Measurements from ENCODE around the gene CACNA1D.

The CACNA1D gene

GRCh38 chr3:53795789-53796560 lies 301.6 kb downstream of the CACNA1D start:
- DNase-seq: no peak

- no peak for DNase-seq
Observed at GRCh38 chr3:53798144-53798543, 303.7 kb downstream of the CACNA1D start.

- DNase-seq: no peak
Observed at GRCh38 chr3:53799338-53799865, 305.0 kb downstream of the CACNA1D start.

- no peak for DNase-seq
Observed at GRCh38 chr3:53800041-53800906, 305.9 kb downstream of the CACNA1D start.

GRCh38 chr3:53801319-53801718 lies 306.9 kb downstream of the CACNA1D start:
- no peak for DNase-seq

- no peak for DNase-seq
Observed at GRCh38 chr3:53802256-53802880, 308.0 kb downstream of the CACNA1D start.

- DNase-seq: no peak
Observed at GRCh38 chr3:53803124-53803815, 308.9 kb downstream of the CACNA1D start.

- no peak for DNase-seq
Observed at GRCh38 chr3:53803816-53804695, 309.6 kb downstream of the CACNA1D start.

GRCh38 chr3:53804697-53805462 lies 310.5 kb downstream of the CACNA1D start:
- no peak for DNase-seq

GRCh38 chr3:53805463-53806159 lies 311.2 kb downstream of the CACNA1D start:
- DNase-seq: no peak

- no peak for DNase-seq
Observed at GRCh38 chr3:53806182-53807116, 312.0 kb downstream of the CACNA1D start.

- no peak for DNase-seq
Observed at GRCh38 chr3:53807117-53807810, 312.9 kb downstream of the CACNA1D start.

GRCh38 chr3:53808496-53808895 lies 314.1 kb downstream of the CACNA1D start:
- no peak for DNase-seq

- DNase-seq: no peak
Observed at GRCh38 chr3:53809267-53809666, 314.9 kb downstream of the CACNA1D start.

GRCh38 chr3:53809764-53810400 lies 315.5 kb downstream of the CACNA1D start:
- DNase-seq: no peak

GRCh38 chr3:53811143-53811927 lies 316.9 kb downstream of the CACNA1D start:
- no peak for DNase-seq

GRCh38 chr3:53812434-53812833 lies 318.0 kb downstream of the CACNA1D start:
- DNase-seq: no peak

Measured in activated naive CD4-positive, alpha-beta T cell treated with anti-CD3 and anti-CD28 coated beads, Interleukin-2, amount 50 U/mL, for 16 hours (primary cell).